Activated CD8-positive, alpha-beta memory T cell treated with anti-CD3 and anti-CD28 coated beads, Interleukin-2, amount 50 U/mL, for 4 hours (primary cell): Measurements from ENCODE around the gene ZFP14.
"Not testable (repeated sequence)": the region's sequence is repeated elsewhere in the genome, so short reads cannot be mapped to it uniquely, and the experiment has no call there.

Experiments
- DNase-seq: peaks from one replicate; pipeline ENCODE4 v3.0.0-alpha.2; 2020

ZFP14 gene

GRCh38 chr19:36330216-36330615 is 48.8 kb downstream of the ZFP14 start:
- DNase-seq: no peak

GRCh38 chr19:36329534-36329933 is 49.5 kb downstream of the ZFP14 start:
- not testable (repeated sequence) for DNase-seq

DNA sequence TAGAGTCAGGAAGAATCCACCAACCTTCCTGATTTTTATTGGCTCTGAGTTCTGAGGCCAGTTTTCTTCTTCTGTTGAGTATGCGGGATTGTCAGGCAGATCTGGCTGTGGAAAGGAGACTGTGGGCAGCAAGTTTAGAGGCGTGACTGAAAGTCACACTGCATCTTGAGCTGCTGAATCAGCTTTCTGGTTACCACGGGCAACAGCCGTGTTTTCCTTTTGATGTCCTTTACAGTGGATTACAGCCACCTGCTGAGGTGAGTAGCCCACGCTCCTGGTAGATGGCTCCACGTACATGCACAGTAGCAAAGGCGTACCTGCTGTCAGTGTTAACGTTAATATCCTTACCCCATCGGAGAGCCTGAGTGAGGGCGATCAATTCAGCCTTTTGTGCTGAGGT is 52.4 kb downstream of the ZFP14 start:
- DNase-seq: not testable (repeated sequence)

- DNase-seq: not testable (repeated sequence)
These were observed 63.8 kb downstream of the ZFP14 start for GRCh38 chr19:36315164-36315563.

DNA sequence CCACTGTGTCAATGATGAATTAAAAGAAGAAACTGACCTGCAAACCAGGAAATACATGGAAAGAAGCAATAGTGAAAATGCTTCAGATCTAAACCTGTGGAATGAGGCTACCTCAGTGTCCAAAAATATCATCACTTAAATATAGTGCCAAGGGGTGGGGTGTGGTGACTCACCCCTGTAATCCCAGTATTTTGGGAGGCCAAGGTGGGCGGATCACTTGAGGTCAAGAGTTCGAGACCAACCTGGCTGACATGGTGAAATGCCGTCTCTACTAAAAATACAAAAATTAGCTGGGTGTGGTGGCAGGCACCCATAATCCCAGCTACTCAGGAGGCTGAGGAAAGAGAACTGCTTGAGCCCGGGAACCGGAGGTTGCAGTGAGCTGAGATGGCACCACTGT is 64.9 kb downstream of the ZFP14 start:
- DNase-seq: not testable (repeated sequence)

- DNase-seq: not testable (repeated sequence)
These were observed 67.8 kb downstream of the ZFP14 start for GRCh38 chr19:36311098-36311760.

GRCh38 chr19:36310416-36310990 is 68.5 kb downstream of the ZFP14 start:
- not testable (repeated sequence) for DNase-seq

DNA sequence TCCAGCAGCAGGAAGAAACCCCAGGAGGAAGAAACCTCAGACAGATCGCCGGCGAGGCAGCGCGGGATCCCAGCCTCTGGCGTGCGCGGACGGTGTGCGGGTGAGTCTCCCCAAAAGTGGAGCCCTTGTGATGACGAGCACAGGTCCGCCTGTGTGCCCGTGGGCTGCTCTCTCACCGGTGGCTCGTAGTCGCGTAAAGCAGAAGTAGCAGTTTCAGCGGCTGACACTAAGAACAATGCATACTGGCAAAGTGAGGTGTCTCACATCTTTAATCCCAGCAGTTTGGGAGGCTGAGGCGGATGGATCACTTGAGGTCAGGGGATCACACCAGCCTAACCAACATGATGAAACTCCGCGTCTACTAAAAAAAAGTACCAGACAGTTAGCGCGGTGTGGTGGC is 69.2 kb downstream of the ZFP14 start:
- not testable (repeated sequence) for DNase-seq

DNA sequence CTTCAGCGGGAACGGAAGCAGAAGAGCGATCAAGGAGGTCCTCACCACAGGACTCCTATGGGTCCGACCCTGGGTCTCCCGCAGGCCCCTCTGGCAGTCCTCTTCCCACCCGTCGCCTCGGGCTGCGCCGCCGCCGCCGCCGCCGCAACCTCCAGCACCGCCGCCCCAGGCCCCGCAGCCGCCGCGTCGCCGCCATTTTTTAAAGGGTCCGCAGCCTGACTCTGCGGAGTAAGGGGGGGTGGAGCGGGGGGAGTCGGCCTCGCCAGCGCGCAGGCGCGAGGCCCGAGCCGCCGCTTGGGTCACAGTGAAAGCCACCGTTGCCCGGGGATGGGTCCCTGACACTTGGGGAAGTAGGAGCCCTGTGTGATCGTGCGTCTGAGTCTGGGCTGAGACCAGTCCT is 69.7 kb downstream of the ZFP14 start:
- DNase-seq: not testable (repeated sequence)

DNA sequence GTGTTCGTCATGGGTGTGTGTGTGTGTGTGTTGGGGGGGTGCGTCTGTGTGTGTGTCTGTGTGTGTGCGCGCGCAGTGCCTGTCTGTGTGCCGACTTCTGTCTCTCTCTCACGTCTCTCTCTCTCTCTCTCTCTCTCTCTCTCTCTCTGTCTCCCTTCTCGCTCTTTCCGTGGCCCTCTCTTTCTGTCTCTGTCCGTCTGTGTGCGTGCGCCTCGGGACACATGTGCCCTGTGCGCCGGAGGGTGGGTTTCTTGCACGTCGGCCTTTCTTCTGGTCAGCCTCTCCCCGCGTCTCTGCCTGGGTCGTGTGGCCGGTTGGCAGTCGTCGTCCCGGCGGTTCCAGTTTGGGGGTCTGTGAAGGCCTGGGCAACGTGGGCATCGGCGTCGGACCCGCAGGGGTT is 86.7 kb downstream of the ZFP14 start:
- DNase-seq: not testable (repeated sequence)
